Left cardiac atrium (tissue), 4 donors: ENCODE measurements around the gene CEBPG. TPM values are rescaled to one million over a fixed set of nuclear protein-coding genes. Genes with fewer than 3 reads are reported as not detected.

Experiments
- ATAC-seq, 2 donors: fragments of 200-7000 bp; cut with Tn5 transposase; one replicate each; pipeline ENCODE4 v1.9.1; 2020; ENCODE audit warnings: mild to moderate bottlenecking in 2 of 2, moderate library complexity in 2 of 2
- DNase-seq: peaks from one replicate; pipeline ENCODE4 v3.0.0-alpha.2; 2020
- intact Hi-C, 2 donors: fragments of 100-400 bp; cut with DNase I; formaldehyde crosslinking; loops; one replicate each; pipeline versions ENCODE4 v1.14.1 to v1.15.1; 2022 to 2023
- total RNA-seq, 2 donors: library from RNA; stranded (reverse); fragmentation: NEBNext Ultra II Directional; extraction: Animal tissue kit (Norgen Biotek cat#: 25700); gene quantifications; one replicate each; pipeline ENCODE4 v1.2.1, GENCODE V29; 2021
- donor health status: DM: no; HTN: yes; CAD: no.
- donor health status: DM: no; HTN: yes; CAD: no; lungs with severe emphysema.
- donor health status: DM: yes; HTN: yes; CAD: no.
- donor health status: Dilated cardiomyopathy.

Gene CEBPG
- total RNA-seq, 2 donors from 2014 or later: 16.6 to 21.0 TPM

GRCh38 chr19:33411621-33412180, 38.2 kb downstream of the CEBPG start:
- DNase-seq: peak; percentile 14
- no peak for ATAC-seq
- intact Hi-C loops: no loop called here

GRCh38 chr19:33412601-33413425, 39.3 kb downstream of the CEBPG start:
- DNase-seq: peak; percentile 16

DNA sequence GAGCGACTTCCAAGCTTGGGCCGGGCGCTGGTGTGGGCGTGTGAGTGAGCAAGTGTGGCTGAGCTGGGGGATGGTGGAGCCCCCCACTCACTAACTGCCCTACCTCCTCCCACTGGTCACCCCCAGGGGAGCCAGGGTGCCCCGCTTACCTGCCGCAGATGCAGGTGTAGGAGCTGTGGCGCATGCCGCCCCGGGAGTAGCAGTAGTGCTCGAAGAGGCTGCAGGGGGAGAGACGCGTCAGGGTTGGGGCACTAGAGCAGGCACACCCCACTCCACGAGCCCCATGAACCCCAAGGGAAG, 39.9 kb downstream of the CEBPG start:
- DNase-seq: peak; percentile 16

More at GRCh38 chr19:33412601-33413425, 39.3 kb downstream of the CEBPG start:
- no peak for ATAC-seq
- intact Hi-C loops: no loop called here

GRCh38 chr19:33413868-33414666, 40.6 kb downstream of the CEBPG start:
- ATAC-seq: no peak
- intact Hi-C loops: no loop called here
- peak; percentile 18 for DNase-seq

More for the DNA sequence above, 39.9 kb downstream of the CEBPG start:
- ATAC-seq: no peak
- intact Hi-C loops: no loop called here

GRCh38 chr19:33414667-33415605, 41.4 kb downstream of the CEBPG start:
- intact Hi-C loops: no loop called here
- no peak for ATAC-seq
- DNase-seq: peak; percentile 15

GRCh38 chr19:33416307-33417215, 43.1 kb downstream of the CEBPG start:
- ATAC-seq: peak; percentile 35 to 62
- intact Hi-C loops: no loop called here
- peak; percentile 61 for DNase-seq

DNA sequence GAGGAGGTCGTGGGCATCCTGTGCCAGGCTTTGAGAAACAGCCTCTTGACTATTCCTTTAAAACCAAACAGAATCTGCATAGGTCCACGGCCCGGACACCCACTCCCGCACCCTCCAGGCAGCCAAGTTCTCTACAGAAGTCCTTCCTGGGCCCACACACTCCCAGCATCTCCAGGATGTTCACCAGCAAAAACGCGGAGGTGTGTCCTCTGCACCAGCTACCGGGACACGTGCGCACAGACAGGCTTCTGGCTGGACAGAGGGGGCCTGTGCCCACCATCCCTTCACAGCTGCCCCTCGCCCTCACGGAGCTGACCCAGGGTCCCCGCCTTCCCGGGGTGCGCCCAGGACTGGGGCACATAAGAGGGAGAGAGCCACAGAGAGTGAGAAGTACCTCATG, 44.2 kb downstream of the CEBPG start:
- intact Hi-C loops: no loop called here
- DNase-seq: no peak
- no peak for ATAC-seq

DNA sequence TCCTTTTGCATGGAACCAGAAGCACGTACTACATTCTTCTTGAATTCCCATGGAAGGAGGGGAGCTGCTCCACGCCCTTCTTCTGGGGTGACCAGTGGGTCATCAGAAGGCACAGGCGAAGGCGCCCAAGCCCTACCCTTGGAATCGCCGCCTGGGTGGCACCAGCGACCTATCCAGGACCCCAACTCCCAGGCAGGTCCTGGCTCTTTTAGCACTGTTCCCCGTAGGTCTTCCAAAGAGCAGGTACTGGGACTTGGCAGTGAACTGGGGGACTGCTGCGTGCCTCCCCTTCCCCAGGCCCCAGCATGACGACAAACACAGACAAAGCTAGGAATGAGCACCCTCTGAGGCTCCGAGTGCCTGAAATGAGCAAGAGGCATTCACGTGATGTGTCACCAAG, 45.0 kb downstream of the CEBPG start:
- DNase-seq (peak; percentile 10), ATAC-seq (no peak)

DNA sequence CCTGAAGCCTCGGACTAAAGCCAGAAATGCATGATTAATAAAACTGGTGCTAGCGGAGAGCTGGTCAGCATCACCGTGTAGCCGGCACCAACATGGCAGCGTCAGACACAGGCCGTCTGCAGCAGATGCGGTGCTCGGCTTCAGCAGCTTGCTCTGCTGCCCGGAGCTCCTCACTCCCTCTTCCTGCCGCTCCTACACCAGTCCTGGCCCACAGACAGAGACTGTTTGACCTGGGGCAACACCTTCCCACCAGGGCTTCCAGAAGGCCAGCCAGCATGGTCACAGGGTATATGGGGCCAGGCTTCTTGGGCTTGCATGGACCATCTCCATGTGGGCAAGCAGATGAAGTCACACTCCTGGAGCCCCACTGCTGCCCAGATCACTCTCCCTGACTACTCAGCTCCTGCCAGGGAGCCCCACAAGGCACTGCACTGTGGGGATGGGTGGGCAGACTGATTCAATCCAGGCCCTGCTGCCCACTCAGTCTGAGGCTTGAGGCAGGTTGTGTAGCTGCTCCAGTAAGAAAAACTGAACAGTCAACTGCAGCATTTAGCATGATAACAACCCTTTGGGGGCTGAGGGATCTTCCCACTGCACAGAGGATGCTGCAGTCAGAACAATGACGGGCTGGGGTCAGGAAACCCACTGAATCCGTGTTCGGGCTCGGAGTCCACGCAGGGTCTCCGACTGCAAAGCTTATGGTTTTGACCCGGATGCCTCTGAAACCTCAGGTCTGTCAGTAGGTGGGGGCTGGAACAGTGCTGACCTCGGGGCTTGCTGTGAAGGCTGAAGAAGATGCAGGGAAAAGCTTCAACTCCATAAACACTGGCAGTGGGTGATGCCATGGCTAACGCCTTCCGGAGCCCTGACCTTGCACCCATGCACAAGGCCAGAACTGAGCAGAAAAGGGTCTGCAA, 45.6 kb downstream of the CEBPG start:
- intact Hi-C loops: no loop called here
- DNase-seq (peak; percentile 12), ATAC-seq (no peak)

More for the DNA sequence above, 45.0 kb downstream of the CEBPG start:
- intact Hi-C loops: no loop called here

DNA sequence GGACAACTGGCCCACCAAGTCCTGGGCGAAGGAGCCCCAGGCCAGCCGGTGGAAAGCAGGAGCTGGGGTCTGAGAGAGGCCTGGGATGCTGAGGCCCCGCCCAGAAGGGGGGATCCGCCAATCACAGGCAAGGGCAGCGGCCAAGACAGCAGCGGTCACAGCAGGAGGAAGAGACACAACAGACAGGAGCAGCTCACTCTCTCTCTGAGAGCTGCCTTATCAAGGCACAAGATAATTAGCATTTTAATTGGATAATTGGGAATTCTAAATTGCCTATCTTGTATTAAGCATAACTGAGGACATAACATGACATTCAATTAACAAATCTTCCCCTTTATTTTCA, 46.2 kb downstream of the CEBPG start:
- no peak for ATAC-seq
- DNase-seq: no peak
- intact Hi-C loops: no loop called here

- ATAC-seq (no peak), DNase-seq (no peak)
- intact Hi-C loops: no loop called here
Observed at GRCh38 chr19:33420821-33421220, 47.3 kb downstream of the CEBPG start.

DNA sequence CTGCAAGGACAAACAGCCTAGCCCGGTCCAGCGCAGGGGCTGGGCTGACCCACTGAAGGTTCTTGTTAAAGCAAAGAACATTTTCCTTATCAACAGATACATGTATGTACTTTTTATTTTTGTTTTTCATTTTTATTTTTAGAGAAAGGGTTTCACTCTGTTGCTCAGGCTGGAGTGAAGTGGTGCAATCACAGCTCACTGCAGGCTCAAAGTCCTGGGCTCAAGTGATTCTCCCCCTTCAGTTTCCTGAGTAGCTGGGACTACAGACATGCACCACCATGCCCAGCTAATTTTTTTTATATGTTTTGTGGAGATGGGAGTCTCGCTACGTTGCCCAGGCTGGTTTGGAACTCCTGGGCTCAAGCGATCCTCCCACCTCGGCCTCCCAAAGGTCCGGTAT, 47.9 kb downstream of the CEBPG start:
- DNase-seq (no peak), ATAC-seq (no peak)
- intact Hi-C loops: no loop called here

DNA sequence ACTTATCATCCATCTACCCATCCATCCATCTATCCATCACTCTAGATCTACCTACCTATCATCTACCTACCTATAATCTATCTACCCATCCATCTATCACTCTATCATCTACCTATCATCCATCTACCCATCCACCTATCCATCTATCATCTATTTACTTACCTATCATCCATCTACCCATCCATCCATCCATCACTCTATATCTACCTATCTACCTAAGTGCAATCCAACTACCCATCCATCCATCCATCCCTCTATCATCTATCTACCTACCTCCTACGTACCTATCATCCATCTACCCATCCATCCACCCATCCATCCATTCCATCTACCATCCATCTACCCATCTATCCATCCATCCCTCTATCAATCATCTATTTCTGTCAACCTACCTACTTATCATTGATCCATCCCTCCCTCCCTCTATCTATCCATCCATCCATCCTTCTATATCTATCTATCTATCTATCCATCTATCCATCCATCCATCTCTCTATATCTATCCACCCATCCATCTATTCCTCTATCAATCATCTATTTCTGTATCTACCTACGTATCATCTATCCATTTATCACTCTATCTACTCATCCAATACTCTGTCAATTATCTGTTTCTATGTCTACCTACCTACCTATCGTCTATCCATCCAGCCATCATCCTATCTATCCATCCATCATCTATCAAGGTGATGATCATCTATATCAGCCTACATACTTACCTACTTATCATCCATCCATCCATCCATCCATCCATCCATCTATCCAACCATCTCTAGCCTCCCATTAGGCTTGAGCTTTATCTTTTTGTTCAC, 49.1 kb downstream of the CEBPG start:
- ATAC-seq (no peak), DNase-seq (no peak)
- intact Hi-C loops: no loop called here

GRCh38 chr19:33424181-33424580, 50.7 kb downstream of the CEBPG start:
- intact Hi-C loops: no loop called here
- no peak for DNase-seq
- no peak for ATAC-seq

DNA sequence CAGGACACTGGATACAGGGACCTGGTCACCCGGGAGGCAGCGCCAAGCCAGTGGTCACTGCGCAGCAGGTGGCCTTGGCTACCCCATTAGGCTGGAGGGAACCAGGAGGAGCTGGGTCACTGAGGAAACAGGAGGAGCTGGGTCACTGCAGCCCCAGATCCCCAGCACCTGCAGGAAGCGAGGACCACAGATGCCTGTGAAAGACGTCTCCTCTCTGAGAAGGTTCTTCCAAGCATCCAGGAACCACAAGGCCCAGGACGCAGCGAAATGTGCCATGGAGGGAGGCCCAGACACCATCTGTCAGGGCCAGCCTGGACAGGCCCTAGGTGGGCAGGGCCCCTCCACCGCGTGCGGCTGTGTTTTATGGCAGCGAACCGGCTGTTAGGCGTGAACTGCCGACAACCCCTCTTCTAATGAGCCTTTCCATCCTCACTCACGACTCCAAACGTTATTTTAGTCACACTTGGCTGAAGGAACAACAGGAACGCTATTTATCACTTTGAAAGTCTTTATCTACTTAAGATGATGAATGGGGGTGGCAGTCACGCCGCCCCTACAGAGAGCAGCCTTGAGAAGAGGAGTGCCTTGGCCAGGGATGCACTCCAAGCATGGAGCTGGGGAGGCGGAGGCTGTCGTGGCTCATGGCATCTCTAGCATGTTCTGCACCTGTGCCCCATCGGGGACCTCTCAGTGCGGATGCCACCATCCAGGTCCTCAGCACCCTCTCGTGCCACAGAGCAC, 53.3 kb downstream of the CEBPG start:
- DNase-seq (peak; percentile 5), ATAC-seq (no peak)
- intact Hi-C loops: no loop called here
